Peyer's patch (tissue), 4 donors: ENCODE measurements around the gene TMEM170B.

ENCODE experiments used
- POLR2A ChIP-seq, 2 donors: fragments of 450-650 bp; IDR thresholded peaks; one replicate each; pipeline ENCODE4 v1.5.1; 2017; ENCODE audit warnings: antibody characterized with exemption in 2 of 2, mild to moderate bottlenecking in 2 of 2, moderate library complexity in 2 of 2
- TF ChIP-seq, protein P1 (sequence below), 6 experiments: fragments of 450-650 bp in 4 of 6; fragments of 200-600 bp in 2 of 6; sonication (generic) in 1 of 6; IDR thresholded peaks; one replicate each; pipeline ENCODE4 v1.5.1; 2017 to 2019; ENCODE audit warnings: antibody characterized with exemption in 6 of 6, mild to moderate bottlenecking in 3 of 6, moderate library complexity in 1 of 6

DNA sequence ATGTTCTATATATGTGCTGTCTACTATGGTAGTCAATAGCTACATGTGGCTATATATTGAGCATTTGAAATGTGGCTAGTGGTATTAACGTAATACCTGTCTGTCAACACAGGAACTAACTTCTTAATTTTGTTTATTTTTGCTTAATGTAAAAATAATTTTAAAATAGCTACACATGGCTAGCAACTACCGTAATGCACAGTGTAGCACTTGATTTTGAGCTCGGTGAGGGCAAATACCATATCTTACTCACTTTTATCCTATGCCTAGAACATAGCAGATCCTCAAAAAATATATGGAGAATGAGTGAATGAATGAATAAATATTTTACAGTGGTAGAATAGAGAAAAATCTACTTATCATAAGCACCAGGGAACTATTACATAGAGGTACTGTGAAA, 28.1 kb upstream of the TMEM170B start:
- TF ChIP-seq, protein P1, sequence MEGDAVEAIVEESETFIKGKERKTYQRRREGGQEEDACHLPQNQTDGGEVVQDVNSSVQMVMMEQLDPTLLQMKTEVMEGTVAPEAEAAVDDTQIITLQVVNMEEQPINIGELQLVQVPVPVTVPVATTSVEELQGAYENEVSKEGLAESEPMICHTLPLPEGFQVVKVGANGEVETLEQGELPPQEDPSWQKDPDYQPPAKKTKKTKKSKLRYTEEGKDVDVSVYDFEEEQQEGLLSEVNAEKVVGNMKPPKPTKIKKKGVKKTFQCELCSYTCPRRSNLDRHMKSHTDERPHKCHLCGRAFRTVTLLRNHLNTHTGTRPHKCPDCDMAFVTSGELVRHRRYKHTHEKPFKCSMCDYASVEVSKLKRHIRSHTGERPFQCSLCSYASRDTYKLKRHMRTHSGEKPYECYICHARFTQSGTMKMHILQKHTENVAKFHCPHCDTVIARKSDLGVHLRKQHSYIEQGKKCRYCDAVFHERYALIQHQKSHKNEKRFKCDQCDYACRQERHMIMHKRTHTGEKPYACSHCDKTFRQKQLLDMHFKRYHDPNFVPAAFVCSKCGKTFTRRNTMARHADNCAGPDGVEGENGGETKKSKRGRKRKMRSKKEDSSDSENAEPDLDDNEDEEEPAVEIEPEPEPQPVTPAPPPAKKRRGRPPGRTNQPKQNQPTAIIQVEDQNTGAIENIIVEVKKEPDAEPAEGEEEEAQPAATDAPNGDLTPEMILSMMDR (IDR thresholded peaks at IDR 0.05): no peak
- TF ChIP-seq POLR2A (IDR thresholded peaks at IDR 0.05): no peak
